HepG2 (cell line): ENCODE results near the gene DPY19L1. TPM values are rescaled to one million over a fixed set of nuclear protein-coding genes. Genes with fewer than 3 reads are reported as not detected.

ENCODE experiments used
- ATAC-seq: fragments of 200-7000 bp; cut with Tn5 transposase; 3 replicates; pipeline ENCODE4 v1.9.1; 2020; ENCODE audit warnings: mild to moderate bottlenecking, moderate library complexity
- BruUV-seq: library from RNA; stranded (reverse); fragments of 400-500 nt; replicated peaks from 2 replicates; lab custom pipeline; 2021; lab: Mats Ljungman, UMichigan
- CTCF ChIA-PET: fragments of 300-600 bp; formaldehyde crosslinking; extraction: SDS; loops from one replicate; lab custom pipeline; 2021; ENCODE audit warnings: low total read pairs, inconsistent platforms, low intra/inter-chr PET ratio; lab: Yijun Ruan, JAX
- POLR2A ChIA-PET: fragments of 350-600 bp; sonication (Branson Sonifier 250); formaldehyde crosslinking; loops from one replicate; lab custom pipeline; 2020; ENCODE audit warnings: antibody characterized with exemption, inconsistent platforms; lab: Yijun Ruan, JAX
- DNase-seq: peaks from one replicate; pipeline ENCODE4 v3.0.0-alpha.2; 2015; ENCODE audit warnings: low spot score
- FAIRE-seq: peaks from 3 replicates; lab custom pipeline; 2011; peaks lifted over from hg19 to GRCh38; lab: Jason Lieb, UNC
- H2AFZ ChIP-seq: one replicate; pipeline ENCODE4 v1.6.1; 2011; ENCODE audit warnings: low read length, inconsistent platforms
- H3K27ac ChIP-seq: fragments of 300-600 bp; 3 replicates; pipeline ENCODE4 v1.8.0; 2011; ENCODE audit warnings: mixed run types, mild to moderate bottlenecking, mixed read lengths, low read length, inconsistent platforms; ENCODE audit not compliant: insufficient read depth; ENCODE audit errors: extremely low read length
- H3K27me3 ChIP-seq, 2 experiments: fragments of 200-600 bp in 1 of 2; 2 replicates in 1 of 2; 3 replicates in 1 of 2; pipeline versions ENCODE4 v1.6.0 to v1.8.0; 2011; ENCODE audit warnings: low read length in 2 of 2, mild to moderate bottlenecking in 2 of 2, moderate library complexity in 2 of 2, inconsistent platforms in 1 of 2; ENCODE audit not compliant: insufficient read depth in 2 of 2, control insufficient read depth in 1 of 2
- H3K36me3 ChIP-seq, 2 experiments: fragments of 200-600 bp in 1 of 2; replicated peaks in 1 of 2; 2 replicates in 1 of 2; 3 replicates in 1 of 2; pipeline versions ENCODE4 v1.5.1 to v1.8.0; 2011; ENCODE audit warnings: low read length in 2 of 2, inconsistent platforms in 1 of 2; ENCODE audit not compliant: insufficient read depth in 2 of 2, control insufficient read depth in 1 of 2
- H3K4me1 ChIP-seq: 2 replicates; pipeline ENCODE4 v1.5.1; 2012; ENCODE audit warnings: low read length, inconsistent platforms; ENCODE audit not compliant: insufficient read depth
- H3K4me2 ChIP-seq: 2 replicates; pipeline ENCODE4 v1.6.0; 2011; ENCODE audit warnings: low read depth, low read length, inconsistent platforms
- H3K4me3 ChIP-seq, 3 experiments: fragments of 200-600 bp in 1 of 3; sonication (generic), shearing (Covaris generic) in 1 of 3; replicated peaks in 1 of 3; 2 replicates each; pipeline ENCODE4 v1.5.1; 2011 to 2016; ENCODE audit warnings: low read length in 3 of 3, inconsistent platforms in 2 of 3, low read depth in 2 of 3, mild to moderate bottlenecking in 2 of 3, control low read depth in 1 of 3, mixed read lengths in 1 of 3; ENCODE audit not compliant: insufficient read depth in 1 of 3
- H3K79me2 ChIP-seq: one replicate; pipeline ENCODE4 v1.6.1; 2011; ENCODE audit warnings: low read length, inconsistent platforms; ENCODE audit not compliant: insufficient read depth
- H3K9ac ChIP-seq: 2 replicates; pipeline ENCODE4 v1.6.0; 2011; ENCODE audit warnings: mild to moderate bottlenecking, low read depth, low read length, inconsistent platforms; ENCODE audit not compliant: insufficient read depth
- H3K9me3 ChIP-seq: 2 replicates; pipeline ENCODE4 v1.5.1; 2012; ENCODE audit warnings: mild to moderate bottlenecking, low read length
- H4K20me1 ChIP-seq: 2 replicates; pipeline ENCODE4 v1.6.0; 2011; ENCODE audit warnings: inconsistent platforms, mild to moderate bottlenecking, low read length, moderate library complexity; ENCODE audit not compliant: insufficient read depth
- ARID5B ChIP-seq: IDR thresholded peaks from 2 replicates; pipeline ENCODE4 v1.4.0; 2020; ENCODE audit warnings: mild to moderate bottlenecking, missing genetic modification reagents
- FOSL2 ChIP-seq: sonication (generic); formaldehyde crosslinking; IDR thresholded peaks from 2 replicates; pipeline ENCODE4 v1.4.0; 2020; ENCODE audit warnings: missing genetic modification reagents
- SOX13 ChIP-seq, 3 experiments: fragments of 450-650 bp in 1 of 3; sonication (generic) in 1 of 3; formaldehyde crosslinking in 1 of 3; IDR thresholded peaks in 2 of 3; conservative IDR thresholded peaks in 1 of 3; 2 replicates each; pipeline versions ENCODE4 v1.5.0 to v1.6.1; 2016 to 2020; ENCODE audit warnings: antibody characterized with exemption in 1 of 3, mild to moderate bottlenecking in 1 of 3, missing compliant biosample characterization in 1 of 3, missing genetic modification reagents in 1 of 3, moderate library complexity in 1 of 3
- SOX5 ChIP-seq: IDR thresholded peaks from 2 replicates; pipeline ENCODE4 v1.6.1; 2016; ENCODE audit warnings: borderline replicate concordance
- ZBTB26 ChIP-seq: IDR thresholded peaks from 2 replicates; pipeline ENCODE4 v1.6.1; 2016; ENCODE audit warnings: missing compliant biosample characterization, missing genetic modification reagents, borderline replicate concordance
- ZNF276 ChIP-seq: sonication (generic); formaldehyde crosslinking; IDR thresholded peaks from 2 replicates; pipeline ENCODE4 v1.4.0; 2020; ENCODE audit warnings: mild to moderate bottlenecking, low read depth, missing genetic modification reagents
- WGBS: methylation state at CpG from one replicate; pipeline ENCODE4 v1.1.6; 2017; ENCODE audit warnings: low lambda C conversion rate; 5-methylcytosine and 5-hydroxymethylcytosine counted together
- in situ Hi-C: cut with HindIII; loops from 2 replicates; pipeline ENCODE4 v1.10.0; 2017; ENCODE audit warnings: low pct_unique_long_range_greater_than_20kb; ENCODE audit not compliant: extremely low pct_ligation_motif_present
- intact Hi-C: fragments of 100-400 bp; cut with micrococcal nuclease; formaldehyde crosslinking; loops from one replicate; pipeline ENCODE4 v1.10.0; 2022; ENCODE audit not compliant: unreplicated experiment
- polyA plus RNA-seq, 8 experiments: library from polyadenylated mRNA; depleted of rRNA in 3 of 8; stranded (reverse) in 7 of 8; unstranded in 1 of 8; fragments of >200 nt; fragmentation: Illumina TruSeq in 4 of 8; extraction: Trizol in 4 of 8; gene quantifications; 2 replicates each; pipeline versions ENCODE4 v1.2.1 to v1.2.3, GENCODE V29; 2011 to 2016; ENCODE audit warnings: low read depth in 4 of 8, missing spikeins in 1 of 8, mixed read lengths in 1 of 8; ENCODE audit not compliant: insufficient read depth in 1 of 8
- total RNA-seq, 5 experiments: library from RNA; depleted of rRNA; stranded (reverse); fragments of >200 nt; fragmentation: Illumina TruSeq; extraction: Trizol; gene quantifications; 2 replicates each; pipeline ENCODE4 v1.2.3, GENCODE V29; 2016; ENCODE audit warnings: low read depth in 1 of 5

DPY19L1 gene
- total and polyA plus RNA-seq, 2 of the 13 experiments (the other 11 are each of a cell fraction or from before 2014, with no cell fraction given), result 18.9 to 32.6 TPM

- Histone ChIP-seq H3K4me2 (no peak overlapping the region), H3K4me3 (no peak overlapping the region), H4K20me1 (no peaks in the 10 kb centered on the region), H3K27ac (no peak overlapping the region), H3K9ac (no peak overlapping the region), H3K4me1 (peaks cover 18% of the 10 kb centered on the region; the same call in 1 of the 2 replicates), H3K79me2 (no peaks in the 10 kb centered on the region)
- ATAC-seq (no peak; the same call in 2 of the 3 replicates), DNase-seq (peak; percentile 24), FAIRE-seq (no peak)
- intact Hi-C loops, result no loop called here
- BruUV-seq, result no TSS peak
- ChIA-PET POLR2A (no interaction called here), CTCF (no interaction called here)
- in situ Hi-C loops, result no loop called here
- 90% methylated on average over 1 of the region's 1 CpG for WGBS
- TF ChIP-seq SOX13 (IDR thresholded peaks at IDR 0.05) (no peak), SOX13 (CRISPR knock-in tag; conservative IDR thresholded peaks at IDR 0.05 in 1 of 2, IDR thresholded peaks at IDR 0.05 in 1 of 2) (peak in 1 of 2 experiments; percentile 42; a peak in 1 of 4 replicates), ZNF276 (CRISPR knock-in tag) (no peak), ZBTB26 (CRISPR knock-in tag) (0 out of 2 replicates have a peak, but pooled peaks have one; percentile 46), SOX5 (CRISPR knock-in tag) (peak; percentile 42; the same call in 1 of the 2 replicates), ARID5B (0 out of 2 replicates have a peak, but pooled peaks have one; percentile 18), FOSL2 (CRISPR knock-in tag) (peak; percentile 89)
- TF ChIP-seq, all 625 proteins: peak for 5
- Histone ChIP-seq H3K36me3 (no peaks in the 10 kb centered on the region), H2AFZ (no peak overlapping the region), H3K9me3 (no peaks in the 10 kb centered on the region), H3K27me3 (no peaks in the 10 kb centered on the region)
Observed at GRCh38 chr7:35004531-35005095, 32.7 kb downstream of the DPY19L1 start.
